ENCODE data around the gene CHKA.

Gene CHKA

GRCh38 chr11:68012044-68012842 lies 108.9 kb downstream of the CHKA start:
- DNase-seq: no peak

GRCh38 chr11:68011051-68011943 lies 109.9 kb downstream of the CHKA start:
- no peak for DNase-seq

- no peak for DNase-seq
Observed at GRCh38 chr11:68010090-68011041, 110.8 kb downstream of the CHKA start, which contains the start of gene ALDH3B1. Gene ALDH3B1, plus strand, starts transcription at chr11:68010327. Its CDS starts 4,971 bp downstream, at chr11:68015298.

GRCh38 chr11:68009391-68010089 lies 111.6 kb downstream of the CHKA start:
- DNase-seq: peak in 1 of 3 experiments; percentile 32

GRCh38 chr11:68008381-68009337 lies 112.5 kb downstream of the CHKA start:
- DNase-seq: peak in 2 of 3 experiments; percentile 74 to 77

DNA sequence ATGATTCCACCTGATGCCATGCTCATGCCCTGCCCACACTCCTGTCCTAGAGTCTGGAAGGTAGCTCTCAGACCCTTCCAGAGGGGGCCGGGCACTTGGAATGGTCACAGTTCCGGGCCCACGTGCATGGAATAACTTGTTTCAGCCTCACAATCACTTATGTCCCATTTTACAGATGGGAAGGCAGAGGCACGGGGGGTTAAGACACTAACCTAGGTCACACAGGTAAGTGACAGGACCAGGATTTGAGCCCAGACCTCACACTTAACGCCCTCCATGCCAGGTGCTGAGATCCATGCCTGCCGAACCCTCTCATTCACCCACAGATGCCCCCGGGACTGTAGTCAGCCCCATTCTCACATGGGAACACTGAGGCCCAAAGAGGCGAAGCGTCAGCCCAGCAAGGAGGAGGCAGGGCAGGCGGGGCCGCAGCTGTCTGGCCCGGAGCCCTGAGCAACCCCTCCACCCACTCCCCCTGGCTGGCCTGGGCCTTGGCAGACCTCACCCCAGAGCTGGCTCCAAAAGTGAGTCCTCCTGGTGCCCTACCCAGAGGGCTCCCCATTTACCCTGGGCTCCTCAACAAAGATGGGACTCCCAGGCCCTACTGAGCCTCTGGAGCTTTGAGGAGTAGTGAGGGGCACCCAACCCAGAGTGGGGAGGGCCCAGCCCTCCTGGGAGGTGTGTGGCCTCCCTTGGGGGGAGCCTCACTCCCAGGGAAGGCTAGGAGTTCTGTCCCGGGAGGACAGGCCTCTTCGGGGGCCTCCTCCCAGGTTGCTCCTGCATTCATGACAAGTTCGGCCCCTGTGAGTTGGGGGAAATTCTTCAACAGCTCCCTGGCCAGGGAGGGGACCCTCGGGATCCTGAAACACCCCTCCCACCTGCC lies 113.4 kb downstream of the CHKA start:
- DNase-seq: no peak

DNA sequence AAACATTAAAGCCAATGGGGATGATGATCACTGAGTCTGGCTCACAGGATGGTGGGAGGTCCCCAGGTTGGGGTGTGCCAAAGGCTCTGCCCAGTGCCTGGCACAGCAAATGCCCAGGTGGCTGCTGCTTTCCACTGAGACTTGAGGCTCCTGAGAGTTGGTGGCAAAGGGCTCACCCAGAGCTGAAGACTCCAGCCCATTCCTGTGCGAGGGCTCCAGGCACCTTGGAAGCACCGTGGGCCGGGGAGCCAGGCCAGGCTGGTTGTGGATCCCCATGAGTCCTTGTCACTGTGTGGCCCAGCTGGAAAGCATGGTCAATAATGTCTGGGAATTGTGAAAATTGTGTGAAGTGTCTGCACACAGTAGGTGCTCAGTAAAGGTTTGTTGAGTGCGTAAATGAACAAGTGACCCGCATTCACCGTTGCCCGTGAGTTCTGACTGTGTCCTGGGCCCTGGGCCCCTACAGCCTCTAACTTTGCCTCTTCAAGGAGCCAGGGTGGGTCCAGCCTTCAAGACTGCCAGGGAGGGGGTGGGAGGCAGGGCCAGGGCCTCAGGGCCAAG lies 114.5 kb downstream of the CHKA start:
- no peak for DNase-seq

- DNase-seq: no peak
Observed at GRCh38 chr11:68004551-68005335, 116.4 kb downstream of the CHKA start.

GRCh38 chr11:68003846-68004550 lies 117.2 kb downstream of the CHKA start, which contains the start of gene UNC93B1:
Gene UNC93B1, minus strand, starts transcription at chr11:68004097. Its CDS starts 54 bp downstream, at chr11:68004043.
- DNase-seq: peak; percentile 62 to 81 (median 71)

DNA sequence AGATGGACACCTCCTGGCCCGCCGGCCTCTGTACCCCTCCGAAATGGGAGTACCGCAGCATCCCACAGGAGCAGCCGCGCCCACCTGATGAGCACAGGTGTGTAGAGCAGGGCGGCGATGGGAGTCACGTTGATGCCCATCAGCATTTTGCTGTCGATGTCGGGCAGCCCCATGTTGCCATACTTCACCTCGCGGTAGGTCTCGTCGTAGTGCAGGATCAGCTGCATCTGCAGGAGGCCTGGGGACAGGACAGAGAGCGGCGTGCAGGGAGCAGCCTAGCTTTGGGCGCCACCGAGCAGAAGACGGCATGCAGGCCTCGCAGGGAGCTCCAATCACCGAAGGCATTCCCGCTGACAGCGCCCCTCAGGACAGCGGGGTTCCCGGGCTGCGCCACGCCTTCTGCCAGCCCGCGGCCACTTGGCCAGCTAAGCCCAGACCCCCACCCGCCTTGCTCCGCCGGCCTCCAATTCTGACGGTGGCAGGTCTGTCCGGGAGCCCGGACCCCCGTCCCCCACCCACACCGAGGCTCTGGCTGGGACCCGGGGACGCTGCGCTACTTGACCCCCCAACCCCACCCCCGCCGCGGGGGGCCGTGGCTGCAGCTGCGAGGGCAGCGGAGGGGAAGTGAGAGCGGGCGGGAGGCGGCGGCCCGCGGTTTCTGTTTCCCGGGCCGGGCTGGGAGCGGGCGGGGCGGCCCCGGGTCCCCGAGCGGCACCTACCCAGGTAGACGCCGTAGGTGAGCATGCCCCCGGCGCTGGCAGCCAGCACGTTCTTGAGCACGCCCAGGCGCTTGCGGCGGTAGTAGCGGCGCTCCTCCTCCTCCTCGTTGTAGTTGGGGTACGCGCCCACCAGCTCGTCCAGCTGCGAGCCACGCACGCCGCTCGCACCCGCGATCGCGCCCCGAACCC lies 118.0 kb downstream of the CHKA start:
- peak; percentile 38 to 77 (median 77) for DNase-seq
